Keratinocyte (primary cell): ENCODE measurements around the gene GRK1. TPM values are rescaled to one million over a fixed set of nuclear protein-coding genes. Genes with fewer than 3 reads are reported as not detected.
A peak's percentile ranks its signal among the peaks of the same experiment; 100 is the strongest.

ENCODE experiments used
- DNase-seq: peaks from one replicate; pipeline ENCODE4 v3.0.0-alpha.2; 2011; ENCODE audit warnings: low read depth, missing footprints, low spot score
- FAIRE-seq: peaks from 2 replicates; lab custom pipeline; 2011; peaks lifted over from hg19 to GRCh38; lab: Jason Lieb, UNC
- H2AFZ ChIP-seq: 2 replicates; pipeline ENCODE4 v1.6.0; 2012; ENCODE audit warnings: low read length, control low read depth, inconsistent platforms; ENCODE audit not compliant: control insufficient read depth
- H3K27ac ChIP-seq: 2 replicates; pipeline ENCODE4 v1.5.1; 2011; ENCODE audit warnings: low read length; ENCODE audit not compliant: control insufficient read depth, insufficient read depth
- H3K27me3 ChIP-seq: 3 replicates; pipeline ENCODE4 v1.6.0; 2011; ENCODE audit warnings: low read length; ENCODE audit not compliant: control insufficient read depth, insufficient read depth; ENCODE audit errors: extremely low read depth
- H3K36me3 ChIP-seq, 2 experiments: 2 replicates in 1 of 2; 3 replicates in 1 of 2; pipeline ENCODE4 v1.5.1; 2011; ENCODE audit warnings: low read length in 2 of 2, mild to moderate bottlenecking in 1 of 2; ENCODE audit not compliant: control insufficient read depth in 2 of 2, insufficient read depth in 2 of 2; ENCODE audit errors: extremely low read depth in 1 of 2
- H3K4me1 ChIP-seq: 3 replicates; pipeline ENCODE4 v1.5.1; 2011; ENCODE audit warnings: low read length; ENCODE audit not compliant: control insufficient read depth, insufficient read depth; ENCODE audit errors: extremely low read depth
- H3K4me2 ChIP-seq: 3 replicates; pipeline ENCODE4 v1.6.0; 2011; ENCODE audit warnings: low read depth, low read length; ENCODE audit not compliant: control insufficient read depth, insufficient read depth; ENCODE audit errors: extremely low read depth
- H3K4me3 ChIP-seq, 3 experiments: fragments of 200-600 bp in 1 of 3; sonication (generic) in 1 of 3; 2 replicates in 2 of 3; 3 replicates in 1 of 3; pipeline ENCODE4 v1.5.1; 2011 to 2016; ENCODE audit warnings: low read length in 3 of 3, mild to moderate bottlenecking in 3 of 3, control low read depth in 2 of 3, inconsistent platforms in 1 of 3, low read depth in 1 of 3, mixed read lengths in 1 of 3, mixed run types in 1 of 3, moderate library complexity in 1 of 3; ENCODE audit not compliant: control insufficient read depth in 2 of 3, insufficient read depth in 2 of 3; ENCODE audit errors: extremely low read depth in 1 of 3
- H3K79me2 ChIP-seq: 2 replicates; pipeline ENCODE4 v1.6.0; 2012; ENCODE audit warnings: low read length; ENCODE audit not compliant: control insufficient read depth, insufficient read depth
- H3K9ac ChIP-seq: 3 replicates; pipeline ENCODE4 v1.6.0; 2011; ENCODE audit warnings: low read length; ENCODE audit not compliant: control insufficient read depth, insufficient read depth; ENCODE audit errors: extremely low read depth
- H3K9me1 ChIP-seq: 3 replicates; pipeline ENCODE4 v1.6.0; 2011; ENCODE audit warnings: low read length; ENCODE audit not compliant: control insufficient read depth, insufficient read depth; ENCODE audit errors: extremely low read depth
- H3K9me3 ChIP-seq: 2 replicates; pipeline ENCODE4 v1.5.1; 2012; ENCODE audit warnings: low read depth, low read length; ENCODE audit not compliant: control insufficient read depth
- H4K20me1 ChIP-seq: 3 replicates; pipeline ENCODE4 v1.6.0; 2011; ENCODE audit warnings: low read length; ENCODE audit not compliant: control insufficient read depth, insufficient read depth; ENCODE audit errors: extremely low read depth
- CTCF ChIP-seq, 3 experiments: IDR thresholded peaks in 1 of 3; conservative IDR thresholded peaks in 1 of 3; optimal IDR thresholded peaks in 1 of 3; 2 replicates in 2 of 3; 3 replicates in 1 of 3; pipeline versions ENCODE3 to v1.5.1; 2011; ENCODE audit warnings: low read length in 3 of 3, mild to moderate bottlenecking in 3 of 3, moderate library complexity in 2 of 3, control low read depth in 1 of 3, inconsistent platforms in 1 of 3; ENCODE audit not compliant: insufficient read depth in 2 of 3; ENCODE audit errors: extremely low read depth in 1 of 3
- EZH2 ChIP-seq: IDR thresholded peaks from one replicate; pipeline ENCODE4 v1.6.1; 2012; ENCODE audit warnings: inconsistent platforms, mild to moderate bottlenecking, low read length, moderate library complexity
- dilution Hi-C: fragments of 300-500 bp; cut with MboI; formaldehyde crosslinking; loops from one replicate; pipeline ENCODE4 v1.7.0; 2020; ENCODE audit warnings: low sequenced_read_pairs; ENCODE audit not compliant: extremely low pct_ligation_motif_present
- polyA plus RNA-seq, 5 experiments: library from polyadenylated mRNA; depleted of rRNA in 3 of 5; stranded (reverse) in 3 of 5; stranded (forward) in 1 of 5; unstranded in 1 of 5; fragments of >200 nt; gene quantifications; 1 replicate in 1 of 5; 2 replicates in 3 of 5; 3 replicates in 1 of 5; pipeline versions ENCODE4 v1.2.1 to v1.2.3, GENCODE V29; 2011 to 2012; ENCODE audit warnings: missing spikeins in 2 of 5, low read depth in 1 of 5, low replicate concordance in 1 of 5

The GRK1 gene
- polyA plus RNA-seq, 1 donor (not counting 4 experiments of a cell fraction or from before 2014, with no cell fraction given): not detected

- FAIRE-seq (peak; percentile 98), DNase-seq (peak; percentile 77)
- peaks cover 28% of the 10 kb centered on the region for H3K4me1 ChIP-seq
- H4K20me1 ChIP-seq: no peaks in the 10 kb centered on the region
- H3K36me3 ChIP-seq: no peaks in the 10 kb centered on the region
- dilution Hi-C loops: no loop called here
- H3K9me3 ChIP-seq: peaks cover 5% of the 10 kb centered on the region
- no peak overlapping the region for H3K9ac ChIP-seq
- no peak overlapping the region for H2AFZ ChIP-seq
- TF ChIP-seq EZH2: no peak
- TF ChIP-seq CTCF (optimal IDR thresholded peaks at IDR 0.05 in 1 of 3, IDR thresholded peaks at IDR 0.05 in 1 of 3, conservative IDR thresholded peaks at IDR 0.05 in 1 of 3; ENCODE audit: extremely low read depth in 1 of 3, insufficient read depth in 2 of 3, low read length in 3 of 3): no peak
- no peak overlapping the region for H3K4me3 ChIP-seq
- H3K27me3 ChIP-seq: peaks cover 19% of the 10 kb centered on the region
- peak overlapping the region; percentile 41 for H3K4me2 ChIP-seq
- H3K9me1 ChIP-seq: no peaks in the 10 kb centered on the region
- H3K27ac ChIP-seq: no peak overlapping the region
- no peaks in the 10 kb centered on the region for H3K79me2 ChIP-seq
These were observed 118.3 kb downstream of the GRK1 start for GRCh38 chr13:113785051-113786010.

- H3K4me2 ChIP-seq: no peak overlapping the region
- FAIRE-seq (no peak), DNase-seq (no peak)
- no peak overlapping the region for H3K9ac ChIP-seq
- no peak for TF ChIP-seq CTCF (optimal IDR thresholded peaks at IDR 0.05 in 1 of 3, IDR thresholded peaks at IDR 0.05 in 1 of 3, conservative IDR thresholded peaks at IDR 0.05 in 1 of 3; ENCODE audit: extremely low read depth in 1 of 3, insufficient read depth in 2 of 3, low read length in 3 of 3)
- H3K4me1 ChIP-seq: peaks cover 26% of the 10 kb centered on the region
- H3K9me1 ChIP-seq: no peaks in the 10 kb centered on the region
- peaks cover 28% of the 10 kb centered on the region for H3K27me3 ChIP-seq
- H3K4me3 ChIP-seq: no peak overlapping the region
- H2AFZ ChIP-seq: no peak overlapping the region
- H3K79me2 ChIP-seq: no peaks in the 10 kb centered on the region
- H4K20me1 ChIP-seq: no peaks in the 10 kb centered on the region
- peaks cover 5% of the 10 kb centered on the region for H3K9me3 ChIP-seq
- H3K36me3 ChIP-seq: no peaks in the 10 kb centered on the region
- H3K27ac ChIP-seq: no peak overlapping the region
- dilution Hi-C loops: no loop called here
These were observed 119.3 kb downstream of the GRK1 start for GRCh38 chr13:113786262-113786841.

Other genes with a start within 250 kb of the GRK1 start
- 1.2 to 2.2 TPM (median 2.0 TPM) in 3 replicates for gene ADPRHL1, start 213.7 kb upstream of the GRK1 start, polyA plus RNA-seq
- gene DCUN1D2, start 176.5 kb upstream of the GRK1 start, polyA plus RNA-seq: 6.5 to 9.1 TPM (median 7.8 TPM) in 3 replicates
- 50.1 to 135 TPM (median 105 TPM) in 3 replicates for gene TFDP1, start 82.5 kb upstream of the GRK1 start, polyA plus RNA-seq
- gene ATP4B, start 9.0 kb upstream of the GRK1 start, polyA plus RNA-seq: not detected in 3 replicates
- 5.3 to 9.4 TPM (median 7.6 TPM) in 3 replicates for gene TMEM255B, start 92.0 kb downstream of the GRK1 start, polyA plus RNA-seq
- 163 to 267 TPM (median 166 TPM) in 3 replicates for gene GAS6, start 196.9 kb downstream of the GRK1 start, polyA plus RNA-seq